ENCODE data around the gene CCR4. TPM values are rescaled to one million over a fixed set of nuclear protein-coding genes. Genes with fewer than 3 reads are reported as not detected.

CCR4 gene
- total RNA-seq, 1 experiment from 2014 or later, result not detected

DNA sequence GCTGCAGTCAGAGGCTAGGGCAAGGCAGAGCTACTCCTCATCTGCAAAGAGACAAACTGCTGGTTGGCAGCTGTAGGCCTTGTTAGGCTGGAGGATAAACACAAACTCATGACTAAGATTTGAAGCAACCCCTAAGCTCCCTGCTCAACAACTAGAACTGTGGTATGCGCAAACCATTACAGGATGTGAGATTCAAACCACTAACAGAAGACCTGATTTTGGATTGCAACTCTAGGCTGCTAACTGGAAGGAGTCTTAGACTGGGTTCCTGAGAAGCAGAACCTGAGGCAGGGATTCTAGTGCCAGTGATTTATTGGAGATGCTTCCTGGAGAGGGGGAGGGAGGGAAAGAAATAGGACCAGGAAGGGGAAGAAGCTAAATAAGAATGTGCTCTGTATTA is 22.5 kb downstream of the CCR4 start:
- TF ChIP-seq, protein P1, sequence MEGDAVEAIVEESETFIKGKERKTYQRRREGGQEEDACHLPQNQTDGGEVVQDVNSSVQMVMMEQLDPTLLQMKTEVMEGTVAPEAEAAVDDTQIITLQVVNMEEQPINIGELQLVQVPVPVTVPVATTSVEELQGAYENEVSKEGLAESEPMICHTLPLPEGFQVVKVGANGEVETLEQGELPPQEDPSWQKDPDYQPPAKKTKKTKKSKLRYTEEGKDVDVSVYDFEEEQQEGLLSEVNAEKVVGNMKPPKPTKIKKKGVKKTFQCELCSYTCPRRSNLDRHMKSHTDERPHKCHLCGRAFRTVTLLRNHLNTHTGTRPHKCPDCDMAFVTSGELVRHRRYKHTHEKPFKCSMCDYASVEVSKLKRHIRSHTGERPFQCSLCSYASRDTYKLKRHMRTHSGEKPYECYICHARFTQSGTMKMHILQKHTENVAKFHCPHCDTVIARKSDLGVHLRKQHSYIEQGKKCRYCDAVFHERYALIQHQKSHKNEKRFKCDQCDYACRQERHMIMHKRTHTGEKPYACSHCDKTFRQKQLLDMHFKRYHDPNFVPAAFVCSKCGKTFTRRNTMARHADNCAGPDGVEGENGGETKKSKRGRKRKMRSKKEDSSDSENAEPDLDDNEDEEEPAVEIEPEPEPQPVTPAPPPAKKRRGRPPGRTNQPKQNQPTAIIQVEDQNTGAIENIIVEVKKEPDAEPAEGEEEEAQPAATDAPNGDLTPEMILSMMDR (IDR thresholded peaks at IDR 0.05; ENCODE audit: unreplicated experiment), result no peak
- CTCF ChIA-PET, result interaction anchor here (1.3 kb wide), 1 partner anchor 12 kb away, joined by 3 read pairs; no protein-coding TSS in a partner anchor

DNA sequence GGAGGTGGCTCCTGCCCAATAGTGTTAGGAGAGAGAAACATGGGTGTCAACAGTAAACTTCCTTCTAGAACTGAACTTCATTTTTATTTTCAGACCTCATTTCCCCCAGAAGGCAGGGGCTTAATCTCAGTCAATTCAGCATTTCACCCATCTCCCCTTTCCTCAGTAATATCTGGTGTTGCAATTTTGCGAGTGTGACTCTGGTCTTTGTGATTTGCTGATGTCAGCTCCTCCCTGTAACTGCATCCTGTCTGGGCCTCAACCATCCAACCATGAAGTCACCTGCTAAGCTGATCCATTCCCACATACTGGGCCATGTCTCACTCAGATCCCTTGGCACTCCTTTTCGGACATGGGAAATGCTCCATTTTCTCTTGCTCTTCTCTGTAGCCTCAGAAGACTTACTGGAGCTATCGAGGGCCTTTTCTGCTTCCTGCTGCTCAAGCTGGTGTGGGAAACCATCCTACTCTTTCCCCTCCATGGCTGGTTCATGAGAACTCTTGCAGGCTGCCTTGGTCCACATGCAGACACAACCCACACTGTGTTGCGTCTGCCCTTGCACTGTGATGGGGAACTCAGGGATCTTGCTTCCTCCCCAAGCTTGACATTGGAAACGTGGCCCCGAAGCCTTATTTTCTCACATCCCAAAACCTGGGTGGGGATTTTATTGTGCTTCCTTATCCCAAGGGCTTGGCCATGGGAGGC is 24.6 kb downstream of the CCR4 start:
- H3K27ac Mint-ChIP-seq (ENCODE audit: unreplicated experiment), result no peak overlapping the region
- TF ChIP-seq, protein P1 (IDR thresholded peaks at IDR 0.05; ENCODE audit: unreplicated experiment), result no peak
- no peaks in the 10 kb centered on the region for H3K9me3 Mint-ChIP-seq (ENCODE audit: low read depth, unreplicated experiment)
- H3K4me1 Mint-ChIP-seq (ENCODE audit: low read depth, unreplicated experiment), result no peaks in the 10 kb centered on the region
- no peak for DNase-seq
- H3K36me3 Mint-ChIP-seq (ENCODE audit: insufficient read depth, unreplicated experiment), result no peaks in the 10 kb centered on the region
- H3K4me3 Mint-ChIP-seq (ENCODE audit: low read depth, unreplicated experiment), result no peak overlapping the region
- H3K27me3 Mint-ChIP-seq (ENCODE audit: unreplicated experiment), result no peaks in the 10 kb centered on the region
- no TSS peak for BruUV-seq (replicated peaks)
- intact Hi-C loops (cut with micrococcal nuclease; ENCODE audit: unreplicated experiment), result no loop called here
- CTCF ChIA-PET, result no interaction called here

More for the DNA sequence above, 22.5 kb downstream of the CCR4 start:
- BruUV-seq (replicated peaks), result no TSS peak
- Mint-ChIP-seq H3K27me3 (ENCODE audit: unreplicated experiment) (no peaks in the 10 kb centered on the region), H3K4me3 (ENCODE audit: low read depth, unreplicated experiment) (no peak overlapping the region), H3K27ac (ENCODE audit: unreplicated experiment) (no peak overlapping the region), H3K36me3 (ENCODE audit: insufficient read depth, unreplicated experiment) (no peaks in the 10 kb centered on the region), H3K9me3 (ENCODE audit: low read depth, unreplicated experiment) (no peaks in the 10 kb centered on the region), H3K4me1 (ENCODE audit: low read depth, unreplicated experiment) (no peaks in the 10 kb centered on the region)
- no peak for DNase-seq
- intact Hi-C loops (cut with micrococcal nuclease; ENCODE audit: unreplicated experiment), result no loop called here

DNA sequence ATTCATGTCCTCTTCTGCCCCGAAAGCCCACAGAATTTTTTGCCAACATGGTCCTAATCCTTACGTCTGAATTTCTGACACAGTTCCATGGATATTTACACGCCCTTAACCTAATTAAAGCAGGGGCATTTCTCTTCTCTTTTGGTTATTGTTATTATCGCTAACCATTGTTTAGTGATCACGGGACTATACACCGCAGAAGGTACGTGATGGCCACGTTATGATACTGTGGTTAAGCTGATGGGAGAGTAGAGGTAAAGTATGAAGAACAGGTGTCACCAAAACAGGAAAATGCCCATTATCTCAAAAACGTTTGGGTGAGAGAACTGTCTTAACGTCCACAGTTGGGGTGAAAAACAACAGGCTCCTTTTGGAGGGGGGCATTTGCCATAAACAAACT is 26.4 kb downstream of the CCR4 start:
- TF ChIP-seq, protein P1 (IDR thresholded peaks at IDR 0.05; ENCODE audit: unreplicated experiment), result no peak
- BruUV-seq (replicated peaks), result no TSS peak
- Mint-ChIP-seq H3K27ac (ENCODE audit: unreplicated experiment) (no peak overlapping the region), H3K36me3 (ENCODE audit: insufficient read depth, unreplicated experiment) (no peaks in the 10 kb centered on the region), H3K27me3 (ENCODE audit: unreplicated experiment) (no peaks in the 10 kb centered on the region), H3K4me3 (ENCODE audit: low read depth, unreplicated experiment) (no peak overlapping the region), H3K4me1 (ENCODE audit: low read depth, unreplicated experiment) (no peaks in the 10 kb centered on the region), H3K9me3 (ENCODE audit: low read depth, unreplicated experiment) (no peaks in the 10 kb centered on the region)
- CTCF ChIA-PET, result interaction anchor here (0.6 kb wide), 1 partner anchor 59 kb away, joined by 4 read pairs; no protein-coding TSS in a partner anchor
- intact Hi-C loops (cut with micrococcal nuclease; ENCODE audit: unreplicated experiment), result no loop called here
- DNase-seq, result no peak

DNA sequence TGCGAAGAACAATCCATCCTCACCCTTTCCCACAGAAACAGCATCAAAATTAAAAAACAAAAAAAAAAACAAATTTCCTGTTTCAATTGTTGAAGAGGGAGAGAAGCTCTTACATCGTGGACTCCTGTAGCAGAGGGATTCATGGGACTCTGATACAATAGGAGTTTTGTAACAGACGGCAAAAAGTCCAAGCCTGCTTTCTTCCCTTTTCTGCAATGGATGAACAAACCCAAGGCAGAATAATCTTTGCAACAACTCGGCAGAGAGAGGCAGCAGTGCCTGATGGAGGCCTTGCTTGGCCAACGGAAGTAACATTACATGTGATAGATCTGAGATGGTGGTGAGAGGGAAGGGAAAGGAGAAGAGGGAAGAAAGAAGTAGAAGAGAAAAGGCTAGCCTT is 26.9 kb downstream of the CCR4 start:
- no peaks in the 10 kb centered on the region for H3K9me3 Mint-ChIP-seq (ENCODE audit: low read depth, unreplicated experiment)
- TF ChIP-seq, protein P1 (IDR thresholded peaks at IDR 0.05; ENCODE audit: unreplicated experiment), result no peak
- no peaks in the 10 kb centered on the region for H3K36me3 Mint-ChIP-seq (ENCODE audit: insufficient read depth, unreplicated experiment)
- intact Hi-C loops (cut with micrococcal nuclease; ENCODE audit: unreplicated experiment), result no loop called here
- H3K27ac Mint-ChIP-seq (ENCODE audit: unreplicated experiment), result no peak overlapping the region
- no peaks in the 10 kb centered on the region for H3K27me3 Mint-ChIP-seq (ENCODE audit: unreplicated experiment)
- BruUV-seq (replicated peaks), result no TSS peak
- DNase-seq, result no peak
- CTCF ChIA-PET, result no interaction called here
- H3K4me1 Mint-ChIP-seq (ENCODE audit: low read depth, unreplicated experiment), result no peaks in the 10 kb centered on the region
- H3K4me3 Mint-ChIP-seq (ENCODE audit: low read depth, unreplicated experiment), result no peak overlapping the region

All from Calu3 (cell line).